OCI-LY1 (cell line): Measurements from ENCODE around the gene RAB4B.
A peak's percentile ranks its signal among the peaks of the same experiment; 100 is the strongest.

Experiments used
- H2AFZ ChIP-seq: fragments of 200-600 bp; sonication (generic), shearing (Covaris generic); 2 replicates; pipeline ENCODE4 v1.6.0; 2014; ENCODE audit warnings: antibody characterized with exemption, mild to moderate bottlenecking, low read length
- H3F3A ChIP-seq: fragments of 200-600 bp; sonication (generic), shearing (Covaris generic); 2 replicates; pipeline ENCODE4 v1.6.0; 2014; ENCODE audit warnings: mild to moderate bottlenecking, antibody characterized with exemption, low read length, moderate library complexity; ENCODE audit not compliant: insufficient read depth
- H3K27ac ChIP-seq: fragments of 200-600 bp; sonication (generic); 2 replicates; pipeline ENCODE4 v1.5.1; 2014; ENCODE audit warnings: low read length, mixed run types, mild to moderate bottlenecking, low read depth; ENCODE audit not compliant: poor library complexity, severe bottlenecking
- H3K27me3 ChIP-seq: fragments of 200-600 bp; sonication (generic); 2 replicates; pipeline ENCODE4 v1.6.0; 2014; ENCODE audit warnings: antibody characterized with exemption, mild to moderate bottlenecking, low read length, moderate library complexity; ENCODE audit not compliant: insufficient read depth
- H3K36me3 ChIP-seq: fragments of 200-600 bp; sonication (generic); 2 replicates; pipeline ENCODE4 v1.6.1; 2014; ENCODE audit warnings: mild to moderate bottlenecking, antibody characterized with exemption, low read length, moderate library complexity, mixed read lengths; ENCODE audit not compliant: insufficient read depth
- H3K4me1 ChIP-seq: fragments of 200-600 bp; sonication (generic); 2 replicates; pipeline ENCODE4 v1.5.1; 2014; ENCODE audit warnings: mild to moderate bottlenecking, low read length, moderate library complexity; ENCODE audit not compliant: insufficient read depth, severe bottlenecking
- H3K4me2 ChIP-seq: fragments of 200-600 bp; sonication (generic), shearing (Covaris generic); 2 replicates; pipeline ENCODE4 v1.6.1; 2014; ENCODE audit warnings: low read length
- H3K4me3 ChIP-seq: fragments of 200-600 bp; sonication (generic); 2 replicates; pipeline ENCODE4 v1.5.1; 2014; ENCODE audit warnings: low read length, low read depth, mild to moderate bottlenecking, mixed read lengths; ENCODE audit not compliant: poor library complexity, severe bottlenecking
- H3K79me2 ChIP-seq: fragments of 200-600 bp; shearing (Covaris generic); 2 replicates; pipeline ENCODE4 v1.6.1; 2016; ENCODE audit warnings: mixed run types, low read length, mixed read lengths; ENCODE audit not compliant: insufficient read depth
- H3K9ac ChIP-seq: fragments of 200-600 bp; sonication (generic), shearing (Covaris generic); 2 replicates; pipeline ENCODE4 v1.6.1; 2014; ENCODE audit warnings: mild to moderate bottlenecking, low read length, mixed read lengths
- H3K9me2 ChIP-seq: fragments of 200-600 bp; sonication (generic), shearing (Covaris generic); 2 replicates; pipeline ENCODE4 v1.6.1; 2014; ENCODE audit warnings: low read depth, mild to moderate bottlenecking, low read length, mixed read lengths
- H3K9me3 ChIP-seq: fragments of 200-600 bp; shearing (Covaris generic); 2 replicates; pipeline ENCODE4 v1.6.1; 2014; ENCODE audit warnings: low read length, mixed read lengths
- H4K20me1 ChIP-seq: fragments of 200-600 bp; sonication (generic), shearing (Covaris generic); 2 replicates; pipeline ENCODE4 v1.6.0; 2016; ENCODE audit warnings: mild to moderate bottlenecking, low read length; ENCODE audit not compliant: insufficient read depth
- EZH2 ChIP-seq: fragments of 200-600 bp; sonication (generic), shearing (Covaris generic); IDR thresholded peaks from 2 replicates; pipeline ENCODE4 v1.8.0; 2017; ENCODE audit warnings: borderline replicate concordance, mixed run types, mild to moderate bottlenecking, antibody characterized with exemption, low read length, moderate library complexity, mixed read lengths
- TF ChIP-seq, protein P1 (sequence below): fragments of 200-600 bp; sonication (generic), shearing (Covaris generic); IDR thresholded peaks from 2 replicates; pipeline ENCODE4 v1.5.1; 2017; ENCODE audit warnings: mild to moderate bottlenecking, antibody characterized with exemption, low read length, moderate library complexity, mixed read lengths

RAB4B gene

DNA sequence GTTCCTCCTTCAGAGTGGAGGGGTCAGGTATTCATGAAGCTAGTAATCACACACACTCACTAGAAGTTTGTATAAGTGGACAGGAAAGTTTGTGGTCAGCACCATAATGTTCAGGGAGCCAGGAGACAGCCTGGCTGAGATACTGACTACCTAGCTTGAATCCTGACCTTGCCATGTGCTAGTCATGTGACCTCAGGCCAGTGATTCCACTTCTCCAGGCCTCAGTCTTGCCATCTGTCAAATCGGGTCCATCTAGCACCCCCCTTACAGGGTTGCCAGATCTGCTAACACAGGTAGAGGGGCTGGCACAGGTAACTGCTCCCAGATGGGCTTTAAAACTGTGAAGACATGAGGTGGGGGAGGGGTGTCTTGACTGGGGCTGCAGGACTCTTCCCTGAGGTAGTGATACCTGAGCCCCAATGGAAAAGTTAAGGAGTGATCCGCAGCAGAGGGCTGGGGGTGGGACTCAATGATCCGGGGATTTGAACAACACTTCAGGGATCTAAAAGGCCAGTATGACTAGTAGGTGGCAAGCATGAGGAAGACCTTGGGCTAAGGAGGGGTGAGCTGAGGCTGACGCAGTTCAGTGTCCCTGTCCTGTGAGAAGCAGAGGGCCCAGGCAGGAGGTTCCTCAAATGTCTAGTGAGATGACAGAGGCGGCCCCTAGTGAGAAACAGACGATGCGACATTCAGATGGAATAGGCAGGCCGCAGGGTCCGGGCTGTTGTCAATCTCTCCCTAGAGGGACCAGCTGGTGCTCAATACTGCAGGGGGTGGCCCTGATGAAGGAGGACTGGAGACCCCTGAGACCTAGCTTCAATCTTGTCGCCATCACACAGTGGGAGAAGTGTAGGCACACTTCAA, 36.3 kb upstream of the RAB4B start:
- TF ChIP-seq, protein P1, sequence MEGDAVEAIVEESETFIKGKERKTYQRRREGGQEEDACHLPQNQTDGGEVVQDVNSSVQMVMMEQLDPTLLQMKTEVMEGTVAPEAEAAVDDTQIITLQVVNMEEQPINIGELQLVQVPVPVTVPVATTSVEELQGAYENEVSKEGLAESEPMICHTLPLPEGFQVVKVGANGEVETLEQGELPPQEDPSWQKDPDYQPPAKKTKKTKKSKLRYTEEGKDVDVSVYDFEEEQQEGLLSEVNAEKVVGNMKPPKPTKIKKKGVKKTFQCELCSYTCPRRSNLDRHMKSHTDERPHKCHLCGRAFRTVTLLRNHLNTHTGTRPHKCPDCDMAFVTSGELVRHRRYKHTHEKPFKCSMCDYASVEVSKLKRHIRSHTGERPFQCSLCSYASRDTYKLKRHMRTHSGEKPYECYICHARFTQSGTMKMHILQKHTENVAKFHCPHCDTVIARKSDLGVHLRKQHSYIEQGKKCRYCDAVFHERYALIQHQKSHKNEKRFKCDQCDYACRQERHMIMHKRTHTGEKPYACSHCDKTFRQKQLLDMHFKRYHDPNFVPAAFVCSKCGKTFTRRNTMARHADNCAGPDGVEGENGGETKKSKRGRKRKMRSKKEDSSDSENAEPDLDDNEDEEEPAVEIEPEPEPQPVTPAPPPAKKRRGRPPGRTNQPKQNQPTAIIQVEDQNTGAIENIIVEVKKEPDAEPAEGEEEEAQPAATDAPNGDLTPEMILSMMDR = peak; percentile 24; the same call in 1 of the 2 replicates
- no peak for TF ChIP-seq EZH2
- Histone ChIP-seq H3K27me3 (no peaks in the 10 kb centered on the region), H2AFZ (no peak overlapping the region), H3K9me2 (no peaks in the 10 kb centered on the region), H3K36me3 (no peaks in the 10 kb centered on the region), H3K4me1 (no peaks in the 10 kb centered on the region), H3K4me3 (no peak overlapping the region), H4K20me1 (no peaks in the 10 kb centered on the region), H3K79me2 (no peaks in the 10 kb centered on the region), H3K27ac (no peak overlapping the region), H3K9me3 (no peaks in the 10 kb centered on the region), H3F3A (no peaks in the 10 kb centered on the region), H3K4me2 (no peak overlapping the region), H3K9ac (no peak overlapping the region)

DNA sequence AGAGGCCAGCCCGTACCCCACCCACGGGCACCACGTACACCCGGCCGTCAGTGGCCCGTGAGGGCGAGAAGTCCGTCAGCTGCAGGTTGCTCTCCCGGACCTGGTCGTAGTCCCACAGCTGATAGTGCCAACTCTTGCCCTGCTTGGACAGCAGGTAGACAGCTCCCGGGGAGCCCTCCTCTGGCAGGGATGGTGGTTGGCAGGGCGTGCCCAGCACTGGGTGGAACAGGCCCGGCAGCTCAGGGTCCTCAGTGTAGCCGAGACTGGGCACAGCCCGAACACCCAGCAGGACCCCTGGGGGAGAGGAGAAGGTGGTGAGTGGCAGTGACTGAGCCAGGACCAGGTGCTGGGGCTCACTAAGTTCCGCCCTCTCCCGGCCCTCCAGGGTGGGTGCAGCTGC, 35.6 kb upstream of the RAB4B start:
- Histone ChIP-seq H3K9ac (no peak overlapping the region), H3K4me3 (no peak overlapping the region), H3K4me1 (no peaks in the 10 kb centered on the region), H3F3A (no peaks in the 10 kb centered on the region), H2AFZ (no peak overlapping the region), H3K9me3 (no peaks in the 10 kb centered on the region), H3K79me2 (no peaks in the 10 kb centered on the region), H4K20me1 (no peaks in the 10 kb centered on the region), H3K27me3 (no peaks in the 10 kb centered on the region), H3K27ac (no peak overlapping the region), H3K9me2 (no peaks in the 10 kb centered on the region), H3K36me3 (no peaks in the 10 kb centered on the region), H3K4me2 (no peak overlapping the region)
- TF ChIP-seq, protein P1 = 0 out of 2 replicates have a peak, but pooled peaks have one; percentile 3
- no peak for TF ChIP-seq EZH2

DNA sequence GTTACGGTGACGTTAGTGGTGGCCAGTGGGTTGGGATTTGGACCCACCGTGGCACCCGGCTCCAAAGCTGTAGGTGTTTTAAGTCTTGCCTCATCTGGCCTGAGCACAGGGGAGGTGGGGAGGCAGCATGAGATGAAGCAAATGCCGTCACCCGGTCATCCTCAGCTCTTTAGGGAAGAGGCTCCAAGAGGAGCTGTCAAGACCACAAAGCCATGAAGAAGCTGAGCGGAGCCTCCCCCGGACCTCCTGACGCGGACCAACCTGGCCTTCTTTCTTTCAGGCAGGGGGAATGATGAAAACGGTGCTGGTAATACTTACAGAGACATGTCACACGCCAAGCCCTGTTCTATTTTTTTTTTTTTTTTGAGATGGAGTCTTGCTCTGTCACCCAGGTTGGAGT, 35.2 kb upstream of the RAB4B start:
- Histone ChIP-seq H3K4me1 (peaks cover 3% of the 10 kb centered on the region), H3K79me2 (no peaks in the 10 kb centered on the region), H3K9me3 (no peaks in the 10 kb centered on the region), H3K9ac (no peak overlapping the region), H3K9me2 (no peaks in the 10 kb centered on the region), H3K27me3 (no peaks in the 10 kb centered on the region), H3K36me3 (no peaks in the 10 kb centered on the region), H3F3A (no peaks in the 10 kb centered on the region), H2AFZ (no peak overlapping the region), H3K4me2 (no peak overlapping the region), H3K4me3 (no peak overlapping the region), H3K27ac (no peak overlapping the region), H4K20me1 (no peaks in the 10 kb centered on the region)
- TF ChIP-seq EZH2 = no peak
- TF ChIP-seq, protein P1 = no peak
